H1 (cell line): ENCODE results near the gene SCUBE2. TPM values are rescaled to one million over a fixed set of nuclear protein-coding genes. Genes with fewer than 3 reads are reported as not detected.

ENCODE experiments used
- CTCF ChIA-PET: fragments of 300-600 bp; sonication (Branson Sonifier 250); formaldehyde crosslinking; loops from one replicate; lab custom pipeline; 2021; ENCODE audit not compliant: partially characterized antibody; lab: Charles Lee
- POLR2A ChIA-PET: fragments of 300-600 bp; sonication (Branson Sonifier 250); formaldehyde crosslinking; loops from one replicate; lab custom pipeline; 2021; ENCODE audit warnings: inconsistent platforms; ENCODE audit not compliant: partially characterized antibody; lab: Charles Lee
- DNase-seq, 2 experiments: peaks; one replicate each; pipeline versions ENCODE4 v3.0.0 to v3.0.0-alpha.2; 2010 to 2022; ENCODE audit warnings: low spot score in 2 of 2, low read depth in 1 of 2, mixed read lengths in 1 of 2
- FAIRE-seq: peaks from 2 replicates; lab custom pipeline; 2011; peaks lifted over from hg19 to GRCh38; lab: Jason Lieb, UNC
- H2AFZ ChIP-seq: 2 replicates; pipeline ENCODE4 v1.8.1; 2012; ENCODE audit warnings: low read length, inconsistent platforms
- H2AK5ac ChIP-seq: 2 replicates; pipeline ENCODE4 v1.6.1; 2013; ENCODE audit warnings: low read depth, low read length
- H2BK120ac ChIP-seq: replicated peaks from 2 replicates; pipeline ENCODE3; 2013; ENCODE audit warnings: low read depth, low read length, inconsistent platforms
- H2BK12ac ChIP-seq: 2 replicates; pipeline ENCODE4 v1.6.1; 2013; ENCODE audit warnings: low read depth, low read length
- H2BK15ac ChIP-seq: 2 replicates; pipeline ENCODE4 v1.6.1; 2013; ENCODE audit warnings: low read length
- H2BK20ac ChIP-seq: 2 replicates; pipeline ENCODE4 v1.6.1; 2013; ENCODE audit warnings: low read length
- H2BK5ac ChIP-seq: 2 replicates; pipeline ENCODE4 v1.6.1; 2013; ENCODE audit warnings: low read depth, low read length
- H3K14ac ChIP-seq: 2 replicates; pipeline ENCODE4 v1.6.1; 2013; ENCODE audit warnings: inconsistent platforms; ENCODE audit not compliant: insufficient read length
- H3K18ac ChIP-seq: 2 replicates; pipeline ENCODE4 v1.6.1; 2013; ENCODE audit warnings: low read length; ENCODE audit errors: extremely low read depth
- H3K23ac ChIP-seq: 2 replicates; pipeline ENCODE4 v1.6.1; 2013; ENCODE audit warnings: inconsistent platforms; ENCODE audit not compliant: insufficient read length
- H3K23me2 ChIP-seq: 2 replicates; pipeline ENCODE4 v1.6.1; 2013; ENCODE audit warnings: low read depth, low read length
- H3K27ac ChIP-seq: 2 replicates; pipeline ENCODE4 v1.6.1; 2011; ENCODE audit warnings: low read depth, low read length, inconsistent platforms
- H3K27me3 ChIP-seq, 4 experiments: replicated peaks in 1 of 4; 1 replicate in 1 of 4; 2 replicates in 3 of 4; pipeline versions ENCODE4 v1.6.1 to v1.8.1; 2011 to 2013; ENCODE audit warnings: low read length in 3 of 4, mild to moderate bottlenecking in 3 of 4, inconsistent platforms in 2 of 4, mixed read lengths in 2 of 4, moderate library complexity in 1 of 4; ENCODE audit not compliant: control insufficient read depth in 3 of 4, insufficient read depth in 3 of 4; ENCODE audit errors: extremely low read depth in 1 of 4
- H3K36me3 ChIP-seq, 4 experiments: 2 replicates each; pipeline versions ENCODE4 v1.6.1 to v1.8.1; 2011 to 2013; ENCODE audit warnings: mild to moderate bottlenecking in 4 of 4, low read length in 3 of 4, moderate library complexity in 2 of 4, control low read depth in 1 of 4, inconsistent platforms in 1 of 4; ENCODE audit not compliant: insufficient read depth in 4 of 4, control insufficient read depth in 2 of 4
- H3K4ac ChIP-seq: replicated peaks from 2 replicates; pipeline ENCODE3; 2013; ENCODE audit warnings: low read length, low read depth, mixed read lengths, inconsistent platforms; ENCODE audit not compliant: insufficient read length
- H3K4me1 ChIP-seq, 4 experiments: replicated peaks in 1 of 4; 1 replicate in 1 of 4; 2 replicates in 3 of 4; pipeline versions ENCODE4 v1.6.1 to v1.8.1; 2011 to 2013; ENCODE audit warnings: low read length in 3 of 4, inconsistent platforms in 2 of 4, mixed read lengths in 1 of 4; ENCODE audit not compliant: insufficient read depth in 4 of 4, control insufficient read depth in 3 of 4
- H3K4me2 ChIP-seq, 2 experiments: 2 replicates each; pipeline versions ENCODE4 v1.6.1 to v1.8.1; 2011 to 2013; ENCODE audit warnings: low read depth in 2 of 2, low read length in 2 of 2, control low read depth in 1 of 2, inconsistent platforms in 1 of 2, mild to moderate bottlenecking in 1 of 2; ENCODE audit not compliant: insufficient read depth in 1 of 2
- H3K4me3 ChIP-seq, 4 experiments: fragments of 200-600, 300-600 bp in 1 of 4; sonication (generic), shearing (Covaris generic), sonication (Bioruptor Twin) in 1 of 4; 2 replicates each; pipeline versions ENCODE4 v1.5.1 to v1.8.1; 2011 to 2016; ENCODE audit warnings: low read length in 4 of 4, low read depth in 3 of 4, control low read depth in 2 of 4, inconsistent platforms in 2 of 4, mild to moderate bottlenecking in 2 of 4, mixed read lengths in 1 of 4, moderate library complexity in 1 of 4; ENCODE audit not compliant: insufficient read depth in 2 of 4; ENCODE audit errors: extremely low read depth in 1 of 4
- H3K56ac ChIP-seq: replicated peaks from 2 replicates; pipeline ENCODE3; 2013; ENCODE audit warnings: low read depth, mild to moderate bottlenecking, mixed read lengths, low read length, inconsistent platforms; ENCODE audit not compliant: insufficient read length
- H3K79me1 ChIP-seq: 2 replicates; pipeline ENCODE4 v1.6.1; 2013; ENCODE audit warnings: low read depth, low read length, control low read depth
- H3K79me2 ChIP-seq, 2 experiments: 2 replicates each; pipeline versions ENCODE4 v1.6.1 to v1.8.1; 2012 to 2013; ENCODE audit warnings: low read length in 2 of 2, mild to moderate bottlenecking in 2 of 2, inconsistent platforms in 1 of 2; ENCODE audit not compliant: insufficient read depth in 2 of 2, control insufficient read depth in 1 of 2
- H3K9ac ChIP-seq, 4 experiments: replicated peaks in 1 of 4; 1 replicate in 1 of 4; 2 replicates in 3 of 4; pipeline versions ENCODE4 v1.6.1 to v1.8.1; 2011 to 2013; ENCODE audit warnings: low read depth in 3 of 4, low read length in 3 of 4, control low read depth in 2 of 4, mild to moderate bottlenecking in 2 of 4, moderate library complexity in 2 of 4, inconsistent platforms in 1 of 4; ENCODE audit errors: extremely low read depth in 1 of 4
- H3K9me3 ChIP-seq, 2 experiments: 2 replicates each; pipeline versions ENCODE4 v1.6.1 to v1.8.1; 2012 to 2013; ENCODE audit warnings: mild to moderate bottlenecking in 2 of 2, moderate library complexity in 2 of 2, control low read depth in 1 of 2, inconsistent platforms in 1 of 2, low read depth in 1 of 2, low read length in 1 of 2, mixed read lengths in 1 of 2; ENCODE audit not compliant: insufficient read depth in 2 of 2
- H4K20me1 ChIP-seq, 2 experiments: replicated peaks in 1 of 2; 2 replicates each; pipeline versions ENCODE3 to v1.8.1; 2011 to 2013; ENCODE audit warnings: inconsistent platforms in 2 of 2, low read length in 2 of 2, mild to moderate bottlenecking in 1 of 2; ENCODE audit not compliant: insufficient read depth in 2 of 2, control insufficient read depth in 1 of 2
- H4K5ac ChIP-seq: 2 replicates; pipeline ENCODE4 v1.6.1; 2013; ENCODE audit warnings: low read length, low read depth, mixed read lengths, inconsistent platforms; ENCODE audit not compliant: insufficient read length
- H4K8ac ChIP-seq: 2 replicates; pipeline ENCODE4 v1.8.0; 2013; ENCODE audit warnings: mild to moderate bottlenecking, moderate library complexity, low read length, inconsistent platforms; ENCODE audit not compliant: insufficient read depth; ENCODE audit errors: extremely low read depth
- H4K91ac ChIP-seq: replicated peaks from 2 replicates; pipeline ENCODE3; 2013; ENCODE audit warnings: low read length, mixed read lengths, inconsistent platforms; ENCODE audit not compliant: insufficient read length
- EP300 ChIP-seq, 2 experiments: IDR thresholded peaks; 1 replicate in 1 of 2; 2 replicates in 1 of 2; pipeline ENCODE4 v1.6.1; 2011 to 2012; ENCODE audit warnings: low read depth in 2 of 2, low read length in 2 of 2, mild to moderate bottlenecking in 2 of 2, borderline replicate concordance in 1 of 2, inconsistent platforms in 1 of 2, moderate library complexity in 1 of 2
- PHF8 ChIP-seq: fragments of 200-600 bp; sonication (generic); conservative IDR thresholded peaks from 2 replicates; pipeline ENCODE4 v1.7.1; 2012; ENCODE audit warnings: low read depth, mild to moderate bottlenecking, inconsistent platforms, low read length, moderate library complexity
- SP2 ChIP-seq: IDR thresholded peaks from 2 replicates; pipeline ENCODE4 v1.6.1; 2012; ENCODE audit warnings: mild to moderate bottlenecking, low read length, inconsistent platforms
- TEAD4 ChIP-seq: IDR thresholded peaks from 2 replicates; pipeline ENCODE4 v1.6.1; 2012; ENCODE audit warnings: low read depth, low read length, inconsistent platforms, mixed read lengths
- WGBS, 2 experiments: shearing (Covaris generic) in 1 of 2; methylation state at CpG; one replicate each; pipeline versions ENCODE4 v1.1.6 to v1.1.7; 2013 to 2015; ENCODE audit warnings: low lambda C conversion rate in 2 of 2, mixed read lengths in 2 of 2, inconsistent platforms in 1 of 2, low coverage in 1 of 2, missing lambda C conversion rate in 1 of 2; ENCODE audit not compliant: insufficient replicate concordance in 2 of 2, insufficient coverage in 1 of 2, insufficient read length in 1 of 2; ENCODE audit errors: extremely low coverage in 1 of 2, missing lambda C conversion rate in 1 of 2; 5-methylcytosine and 5-hydroxymethylcytosine counted together
- polyA plus RNA-seq, 7 experiments: library from polyadenylated mRNA; depleted of rRNA in 3 of 7; stranded (reverse) in 5 of 7; unstranded in 2 of 7; fragments of >200 nt in 5 of 7; fragments of 200-250 nt in 2 of 7; gene quantifications; 1 replicate in 5 of 7; 2 replicates in 1 of 7; 4 replicates in 1 of 7; pipeline versions ENCODE4 v1.2.1 to v1.2.3, GENCODE V29; 2011 to 2013; ENCODE audit warnings: missing spikeins in 2 of 7, mixed read lengths in 2 of 7
- total RNA-seq: library from RNA; stranded (reverse); fragmentation: NEBNext Ultra II Directional; extraction: Animal tissue kit (Norgen Biotek cat#: 25700); gene quantifications from 2 replicates; pipeline ENCODE4 v1.2.1, GENCODE V29; 2021

Gene SCUBE2
- total and polyA plus RNA-seq, 2 of the 8 experiments (the other 6 are each of a cell fraction or from before 2014, with no cell fraction given) = 0.29 to 1.2 TPM

- no peaks in the 10 kb centered on the region for H3K9me3 ChIP-seq
- no peak overlapping the region for H3K4ac ChIP-seq
- POLR2A ChIA-PET = interaction anchor here (1.5 kb wide), 1 partner anchor 120 kb away, joined by 3 read pairs; no protein-coding TSS in a partner anchor
- no peaks in the 10 kb centered on the region for H3K23me2 ChIP-seq
- no peaks in the 10 kb centered on the region for H3K79me2 ChIP-seq
- no peak overlapping the region for H3K18ac ChIP-seq
- FAIRE-seq (no peak), DNase-seq (no peak)
- H2AK5ac ChIP-seq = no peak overlapping the region
- H3K9ac ChIP-seq = no peak overlapping the region
- no peak overlapping the region for H4K91ac ChIP-seq
- no peak overlapping the region for H2BK5ac ChIP-seq
- no peak overlapping the region for H2BK12ac ChIP-seq
- H2BK15ac ChIP-seq = no peak overlapping the region
- H3K23ac ChIP-seq = no peak overlapping the region
- H2BK20ac ChIP-seq = no peak overlapping the region
- peaks cover 0 to 12% (median 2%) of the 10 kb centered on the region in 4 experiments; a peak in 3 of 7 replicates for H3K4me1 ChIP-seq
- H4K20me1 ChIP-seq = peaks cover 0 to 3% of the 10 kb centered on the region in 2 experiments
- no peak overlapping the region for H3K27ac ChIP-seq
- H4K5ac ChIP-seq = no peak overlapping the region
- H3K27me3 ChIP-seq = no peaks in the 10 kb centered on the region
- peaks cover 6 to 25% (median 18%) of the 10 kb centered on the region in 4 experiments; a peak in 6 of 8 replicates for H3K36me3 ChIP-seq
- H3K56ac ChIP-seq = no peak overlapping the region
- H2AFZ ChIP-seq = no peak overlapping the region
- TF ChIP-seq EP300 (IDR thresholded peaks at IDR 0.05; ENCODE audit: borderline replicate concordance in 1 of 2, low read depth in 2 of 2, low read length in 2 of 2) = no peak
- TF ChIP-seq SP2 = no peak
- no peak for TF ChIP-seq TEAD4
- TF ChIP-seq PHF8 = no peak
- WGBS, 2 experiments = 94% methylated on average over 2 of the region's 2 CpGs; no CpG with 5 or more reads in 1 of the 2 experiments
- H4K8ac ChIP-seq = no peak overlapping the region
- no peak overlapping the region for H3K4me3 ChIP-seq
- no peak overlapping the region for H2BK120ac ChIP-seq
- H3K4me2 ChIP-seq = no peak overlapping the region
- CTCF ChIA-PET = interaction anchor here (1.0 to 7.4 kb wide), 24 partner anchors 11 to 370 kb away, joined by 3 to 68 read pairs (median 8); no protein-coding TSS in a partner anchor
- no peak overlapping the region for H3K14ac ChIP-seq
- H3K79me1 ChIP-seq = no peaks in the 10 kb centered on the region
These were observed 45.3 kb upstream of the SCUBE2 start for GRCh38 chr11:9136741-9137140.
